B cell (primary cell): ENCODE data around the gene CNTNAP2. TPM values are rescaled to one million over a fixed set of nuclear protein-coding genes. Genes with fewer than 3 reads are reported as not detected.
"Not testable (repeated sequence)": the region's sequence is repeated elsewhere in the genome, so short reads cannot be mapped to it uniquely, and the experiment has no call there.

Experiments
- ATAC-seq: fragments of 200-7000 bp; cut with Tn5 transposase; one replicate; pipeline ENCODE4 v1.10.0; 2021; ENCODE audit warnings: low read depth, mild to moderate bottlenecking, moderate number of reproducible peaks, moderate library complexity
- CTCF ChIA-PET: fragments of 350-600 bp; sonication (Branson Sonifier 250); formaldehyde crosslinking; loops from one replicate; lab custom pipeline; 2021; ENCODE audit warnings: antibody characterized with exemption, inconsistent platforms; lab: Charles Lee
- POLR2A ChIA-PET: fragments of 350-600 bp; sonication (Branson Sonifier 250); formaldehyde crosslinking; loops from one replicate; lab custom pipeline; 2021; ENCODE audit warnings: antibody characterized with exemption; lab: Charles Lee
- DNase-seq: peaks from one replicate; pipeline ENCODE4 v3.0.0; 2013
- H2AFZ ChIP-seq: 2 replicates; pipeline ENCODE4 v1.6.1; 2012; ENCODE audit warnings: mild to moderate bottlenecking, low read depth, low read length; ENCODE audit not compliant: insufficient read depth, poor library complexity, severe bottlenecking
- H3K27ac ChIP-seq, 2 donors: 1 replicate in 1 of 2; 2 replicates in 1 of 2; pipeline ENCODE4 v1.5.1; 2012 to 2013; ENCODE audit warnings: low read length in 2 of 2, mild to moderate bottlenecking in 2 of 2, moderate library complexity in 1 of 2
- H3K27me3 ChIP-seq, 4 experiments: fragments of 200-600 bp in 1 of 4; sonication (generic) in 1 of 4; replicated peaks in 1 of 4; 1 replicate in 2 of 4; 2 replicates in 2 of 4; pipeline versions ENCODE4 v1.6.1 to v1.7.0; 2013 to 2016; ENCODE audit warnings: low read length in 3 of 4, mild to moderate bottlenecking in 2 of 4, mixed read lengths in 1 of 4, moderate library complexity in 1 of 4; ENCODE audit not compliant: insufficient read depth in 4 of 4, control insufficient read depth in 3 of 4; ENCODE audit errors: control extremely low read depth in 1 of 4
- H3K36me3 ChIP-seq, 2 experiments: replicated peaks in 1 of 2; 1 replicate in 1 of 2; 2 replicates in 1 of 2; pipeline versions ENCODE4 v1.6.1 to v1.7.1; 2013; ENCODE audit warnings: low read length in 1 of 2; ENCODE audit not compliant: insufficient read depth in 2 of 2, control insufficient read depth in 1 of 2; ENCODE audit errors: control extremely low read depth in 1 of 2, extremely low read depth in 1 of 2
- H3K4me1 ChIP-seq, 2 donors: fragments of 200-600 bp in 1 of 2; sonication (generic) in 1 of 2; 1 replicate in 1 of 2; 2 replicates in 1 of 2; pipeline versions ENCODE4 v1.5.1 to v1.6.1; 2013 to 2017; ENCODE audit warnings: low read length in 2 of 2; ENCODE audit not compliant: control insufficient read depth in 2 of 2, insufficient read depth in 2 of 2
- H3K4me2 ChIP-seq: replicated peaks from 2 replicates; pipeline ENCODE3; 2012; ENCODE audit warnings: mild to moderate bottlenecking, low read depth, low read length; ENCODE audit not compliant: poor library complexity, severe bottlenecking
- H3K4me3 ChIP-seq, 5 experiments: fragments of 200-600 bp in 1 of 5; sonication (generic) in 1 of 5; 1 replicate in 3 of 5; 2 replicates in 2 of 5; pipeline versions ENCODE4 v1.5.1 to v1.7.0; 2011 to 2016; ENCODE audit warnings: low read length in 4 of 5, mild to moderate bottlenecking in 4 of 5, low read depth in 2 of 5, control low read depth in 1 of 5, moderate library complexity in 1 of 5; ENCODE audit not compliant: insufficient read depth in 1 of 5; ENCODE audit errors: control extremely low read depth in 1 of 5, extremely low read depth in 1 of 5
- H3K79me2 ChIP-seq: fragments of 200-600 bp; sonication (generic); one replicate; pipeline ENCODE4 v1.6.0; 2016; ENCODE audit warnings: low read length; ENCODE audit not compliant: control insufficient read depth, insufficient read depth
- H3K9ac ChIP-seq: fragments of 200-600 bp; sonication (generic); 2 replicates; pipeline ENCODE4 v1.6.1; 2017; ENCODE audit warnings: mild to moderate bottlenecking, low read length, moderate library complexity
- H3K9me3 ChIP-seq, 3 donors: one replicate each; pipeline versions ENCODE4 v1.6.1 to v1.7.1; 2013; ENCODE audit warnings: low read length in 2 of 3; ENCODE audit not compliant: control insufficient read depth in 2 of 3, insufficient read depth in 1 of 3; ENCODE audit errors: control extremely low read depth in 1 of 3
- H4K20me1 ChIP-seq: 2 replicates; pipeline ENCODE4 v1.6.0; 2012; ENCODE audit warnings: mild to moderate bottlenecking, low read length; ENCODE audit not compliant: insufficient read depth, control insufficient read depth, poor library complexity, severe bottlenecking
- H3K27ac Mint-ChIP-seq: one replicate; pipeline ENCODE4 v1.8.0; 2021; ENCODE audit warnings: mixed read lengths
- H3K27me3 Mint-ChIP-seq: one replicate; pipeline ENCODE4 v1.8.0; 2021; ENCODE audit warnings: mixed read lengths
- H3K4me1 Mint-ChIP-seq: one replicate; pipeline ENCODE4 v1.8.0; 2021; ENCODE audit warnings: mixed read lengths
- H3K4me3 Mint-ChIP-seq: one replicate; pipeline ENCODE4 v1.8.0; 2021; ENCODE audit warnings: mixed read lengths
- H3K9me3 Mint-ChIP-seq: one replicate; pipeline ENCODE4 v1.8.0; 2022; ENCODE audit warnings: mixed read lengths; ENCODE audit not compliant: insufficient read depth
- EZH2 ChIP-seq: IDR thresholded peaks from 2 replicates; pipeline ENCODE4 v1.6.1; 2012; ENCODE audit warnings: borderline replicate concordance, low read depth, mild to moderate bottlenecking, moderate library complexity, low read length; ENCODE audit not compliant: insufficient read depth, poor library complexity, severe bottlenecking
- WGBS: methylation state at CpG from one replicate; pipeline ENCODE4 v1.1.5; 2013; ENCODE audit warnings: missing lambda C conversion rate; ENCODE audit not compliant: insufficient coverage; 5-methylcytosine and 5-hydroxymethylcytosine counted together
- intact Hi-C: fragments of 100-400 bp; cut with micrococcal nuclease; formaldehyde crosslinking; loops from one replicate; pipeline ENCODE4 v1.10.0; 2022
- polyA plus RNA-seq: library from polyadenylated mRNA; depleted of rRNA; stranded (reverse); fragments of >200 nt; gene quantifications from 2 replicates; pipeline ENCODE4 v1.2.3, GENCODE V29; 2012
- total RNA-seq, 2 donors: library from RNA; stranded (reverse); fragments of 120-200 nt in 1 of 2; gene quantifications; 1 replicate in 1 of 2; 2 replicates in 1 of 2; pipeline versions ENCODE4 v1.2.3 to v1.2.4, GENCODE V29; 2013 to 2022
- TF ChIP-seq, protein P1 (sequence below): fragments of 200-600 bp; IDR thresholded peaks from one replicate; pipeline ENCODE4 v1.8.0; 2022; ENCODE audit warnings: antibody characterized with exemption, mild to moderate bottlenecking

CNTNAP2 gene
- total and polyA plus RNA-seq, 2 donors (not counting 1 experiment from before 2014, with no cell fraction given), result 7.4 to 16.6 TPM

DNA sequence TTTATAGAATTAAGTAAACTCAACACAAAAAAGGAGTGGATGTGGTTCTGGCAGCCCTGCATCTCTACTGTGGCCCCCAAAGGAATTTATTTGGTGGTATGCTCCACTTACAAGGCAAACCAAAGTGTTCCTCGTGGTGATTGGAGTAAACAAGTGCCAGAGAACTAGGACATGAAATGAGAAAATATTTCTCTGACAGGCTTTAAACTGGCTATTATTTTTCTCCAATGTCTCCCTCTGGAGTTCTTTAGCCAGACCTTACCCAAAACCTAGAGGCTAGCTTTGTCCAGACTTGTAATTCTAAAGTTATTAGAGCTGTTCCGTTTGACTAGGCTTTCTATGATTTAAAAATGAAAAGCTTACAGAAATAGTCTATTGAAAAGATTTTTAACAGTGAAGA lies 990.1 kb downstream of the CNTNAP2 start:
- no peak overlapping the region for H3K27ac Mint-ChIP-seq
- H3K4me1 Mint-ChIP-seq, result no peaks in the 10 kb centered on the region
- H3K27me3 ChIP-seq, result no peaks in the 10 kb centered on the region
- no peaks in the 10 kb centered on the region for H4K20me1 ChIP-seq
- H3K9ac ChIP-seq, result no peak overlapping the region
- no peak overlapping the region for H3K27ac ChIP-seq
- no peak for DNase-seq
- no peak overlapping the region for H3K4me2 ChIP-seq
- TF ChIP-seq, protein P1, sequence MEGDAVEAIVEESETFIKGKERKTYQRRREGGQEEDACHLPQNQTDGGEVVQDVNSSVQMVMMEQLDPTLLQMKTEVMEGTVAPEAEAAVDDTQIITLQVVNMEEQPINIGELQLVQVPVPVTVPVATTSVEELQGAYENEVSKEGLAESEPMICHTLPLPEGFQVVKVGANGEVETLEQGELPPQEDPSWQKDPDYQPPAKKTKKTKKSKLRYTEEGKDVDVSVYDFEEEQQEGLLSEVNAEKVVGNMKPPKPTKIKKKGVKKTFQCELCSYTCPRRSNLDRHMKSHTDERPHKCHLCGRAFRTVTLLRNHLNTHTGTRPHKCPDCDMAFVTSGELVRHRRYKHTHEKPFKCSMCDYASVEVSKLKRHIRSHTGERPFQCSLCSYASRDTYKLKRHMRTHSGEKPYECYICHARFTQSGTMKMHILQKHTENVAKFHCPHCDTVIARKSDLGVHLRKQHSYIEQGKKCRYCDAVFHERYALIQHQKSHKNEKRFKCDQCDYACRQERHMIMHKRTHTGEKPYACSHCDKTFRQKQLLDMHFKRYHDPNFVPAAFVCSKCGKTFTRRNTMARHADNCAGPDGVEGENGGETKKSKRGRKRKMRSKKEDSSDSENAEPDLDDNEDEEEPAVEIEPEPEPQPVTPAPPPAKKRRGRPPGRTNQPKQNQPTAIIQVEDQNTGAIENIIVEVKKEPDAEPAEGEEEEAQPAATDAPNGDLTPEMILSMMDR, result no peak
- TF ChIP-seq EZH2, result no peak
- no peak overlapping the region for H2AFZ ChIP-seq
- POLR2A ChIA-PET, result no interaction called here
- no peaks in the 10 kb centered on the region for H3K36me3 ChIP-seq
- WGBS, result no CpG with 5 or more reads among the region's 2 CpGs
- H3K9me3 Mint-ChIP-seq, result peaks cover under 1% of the 10 kb centered on the region
- H3K4me3 Mint-ChIP-seq, result no peak overlapping the region
- H3K9me3 ChIP-seq, result no peaks in the 10 kb centered on the region
- H3K79me2 ChIP-seq, result no peaks in the 10 kb centered on the region
- CTCF ChIA-PET, result no interaction called here
- no peaks in the 10 kb centered on the region for H3K4me1 ChIP-seq
- ATAC-seq, result no peak
- H3K27me3 Mint-ChIP-seq, result no peaks in the 10 kb centered on the region
- intact Hi-C loops, result no loop called here
- no peak overlapping the region for H3K4me3 ChIP-seq

DNA sequence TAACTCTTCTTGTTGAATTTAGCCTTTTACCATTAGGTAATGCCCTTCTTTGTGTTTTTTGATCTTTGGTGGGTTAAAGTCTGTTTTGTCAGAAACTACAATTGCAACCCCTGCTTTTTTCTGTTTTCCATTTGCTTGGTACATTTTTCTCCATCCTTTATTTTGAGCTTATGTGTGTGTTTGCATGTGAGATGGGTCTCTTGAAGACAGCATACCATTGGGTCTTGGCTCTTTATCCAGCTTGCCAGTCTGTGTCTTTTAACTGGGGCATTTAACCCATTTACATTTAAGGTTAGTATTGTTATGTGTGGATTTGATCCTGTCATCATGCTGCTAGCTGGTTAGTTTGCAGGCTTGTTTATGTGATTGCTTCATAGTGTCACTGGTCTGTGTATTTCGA lies 997.9 kb downstream of the CNTNAP2 start:
- H3K4me2 ChIP-seq, ATAC-seq, H3K79me2 ChIP-seq, H3K4me3 ChIP-seq, POLR2A ChIA-PET, H3K27ac ChIP-seq, intact Hi-C loops, H3K4me1 ChIP-seq, H3K4me1 Mint-ChIP-seq, H3K27ac Mint-ChIP-seq, H3K9ac ChIP-seq, H3K27me3 Mint-ChIP-seq, H2AFZ ChIP-seq, DNase-seq, H3K27me3 ChIP-seq, H3K36me3 ChIP-seq, H4K20me1 ChIP-seq, H3K4me3 Mint-ChIP-seq, CTCF ChIA-PET: not testable (repeated sequence)
- peaks cover 11% of the 10 kb centered on the region for H3K9me3 Mint-ChIP-seq
- no CpG with 5 or more reads among the region's 1 CpG for WGBS
- peaks cover 0 to 15% (median 4%) of the 10 kb centered on the region in 3 donors for H3K9me3 ChIP-seq
